Measurements from ENCODE around the gene CCDC8.
"Not testable (repeated sequence)": the region's sequence is repeated elsewhere in the genome, so short reads cannot be mapped to it uniquely, and the experiment has no call there.

The CCDC8 gene

GRCh38 chr19:46404753-46405468, 8.5 kb downstream of the CCDC8 start:
- no peak for DNase-seq (ENCODE audit: low spot score)

- DNase-seq (ENCODE audit: low spot score) = no peak
Observed at GRCh38 chr19:46404055-46404752, 9.2 kb downstream of the CCDC8 start.

GRCh38 chr19:46402725-46403124, 10.6 kb downstream of the CCDC8 start:
- DNase-seq (ENCODE audit: low spot score) = no peak

GRCh38 chr19:46397801-46398479, 15.4 kb downstream of the CCDC8 start:
- DNase-seq (ENCODE audit: low spot score) = not testable (repeated sequence)

GRCh38 chr19:46394402-46394797, 19.0 kb downstream of the CCDC8 start:
- no peak for DNase-seq (ENCODE audit: low spot score)

GRCh38 chr19:46393456-46394401, 19.6 kb downstream of the CCDC8 start:
- DNase-seq (ENCODE audit: low spot score) = no peak

- no peak for DNase-seq (ENCODE audit: low spot score)
Observed at GRCh38 chr19:46392837-46393236, 20.5 kb downstream of the CCDC8 start.

GRCh38 chr19:46392252-46392801, 21.0 kb downstream of the CCDC8 start:
- DNase-seq (ENCODE audit: low spot score) = no peak

GRCh38 chr19:46391296-46392251, 21.8 kb downstream of the CCDC8 start:
- no peak for DNase-seq (ENCODE audit: low spot score)

- DNase-seq (ENCODE audit: low spot score) = no peak
Observed at GRCh38 chr19:46390866-46391265, 22.5 kb downstream of the CCDC8 start.

GRCh38 chr19:46390121-46390858, 23.1 kb downstream of the CCDC8 start:
- DNase-seq (ENCODE audit: low spot score) = no peak

GRCh38 chr19:46388311-46389095, 24.9 kb downstream of the CCDC8 start:
- DNase-seq (ENCODE audit: low spot score) = no peak

- DNase-seq (ENCODE audit: low spot score) = no peak
Observed at GRCh38 chr19:46387713-46388130, 25.6 kb downstream of the CCDC8 start.

- no peak for DNase-seq (ENCODE audit: low spot score)
Observed at GRCh38 chr19:46386996-46387712, 26.2 kb downstream of the CCDC8 start.

- DNase-seq (ENCODE audit: low spot score) = no peak
Observed at GRCh38 chr19:46386151-46386550, 27.2 kb downstream of the CCDC8 start.

GRCh38 chr19:46385636-46386035, 27.7 kb downstream of the CCDC8 start:
- no peak for DNase-seq (ENCODE audit: low spot score)

GRCh38 chr19:46384396-46384795, 29.0 kb downstream of the CCDC8 start:
- DNase-seq (ENCODE audit: low spot score) = no peak

- DNase-seq (ENCODE audit: low spot score) = no peak
Observed at GRCh38 chr19:46383846-46384245, 29.5 kb downstream of the CCDC8 start.
